ENCODE data around the gene S1PR4.

Gene S1PR4

DNA sequence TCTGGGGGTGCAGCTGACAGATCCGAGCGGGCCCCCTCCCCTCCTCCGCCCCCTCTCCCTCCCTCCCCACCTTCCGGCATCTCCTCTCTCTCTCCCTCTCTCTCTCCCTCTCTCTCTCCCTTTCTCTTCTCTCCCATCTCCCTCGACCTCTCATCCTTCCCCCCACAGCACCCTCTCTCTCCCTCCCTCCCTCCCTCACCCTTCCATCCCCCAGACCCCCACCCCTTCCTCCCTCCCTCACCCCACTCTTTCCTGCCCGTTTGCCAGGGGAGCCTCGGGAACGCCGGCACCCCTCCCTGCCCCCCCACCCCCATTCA is 46.6 kb downstream of the S1PR4 start:
- DNase-seq = no peak

DNA sequence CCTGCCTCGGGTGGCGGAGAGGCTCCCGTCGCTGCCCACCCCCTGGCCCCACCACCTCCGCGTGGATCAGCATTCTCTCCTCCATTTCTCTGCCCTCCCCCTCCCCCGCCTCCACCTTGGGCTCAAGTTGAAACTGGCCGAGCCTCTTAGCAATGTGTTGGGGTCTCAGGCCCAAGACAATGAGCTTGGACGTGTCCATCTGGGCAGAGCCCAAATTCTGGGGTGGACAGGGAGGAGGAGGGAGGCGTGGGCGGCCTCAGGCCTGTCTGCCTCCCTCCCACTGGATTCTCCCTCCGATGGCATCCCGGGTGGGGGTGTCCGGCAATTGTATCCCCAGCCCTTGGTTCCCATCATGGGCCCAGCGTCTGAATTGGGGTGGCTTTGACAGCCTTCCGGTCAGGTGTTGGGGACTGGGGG is 47.1 kb downstream of the S1PR4 start:
- DNase-seq = no peak

GRCh38 chr19:3227054-3227626 is 48.6 kb downstream of the S1PR4 start:
- DNase-seq = no peak

- no peak for DNase-seq
Measured at GRCh38 chr19:3229346-3229743, 50.8 kb downstream of the S1PR4 start.

All from NCI-H748 treated with DMSO at 0.1 percent for 48 hours (cell line).